GM23248 (cell line): Measurements from ENCODE around the gene OR1I1.

ENCODE experiments used
- EZH2 ChIP-seq: fragments of 200-600 bp; sonication (generic); IDR thresholded peaks from 2 replicates; pipeline ENCODE4 v1.6.1; 2018; ENCODE audit warnings: antibody characterized with exemption, mild to moderate bottlenecking; ENCODE audit not compliant: insufficient read depth, poor library complexity, severe bottlenecking
- EZH2phosphoT487 ChIP-seq: fragments of 200-600 bp; sonication (generic); IDR thresholded peaks from 2 replicates; pipeline ENCODE4 v1.6.1; 2018; ENCODE audit warnings: antibody characterized with exemption, moderate library complexity, mild to moderate bottlenecking, low read depth; ENCODE audit not compliant: insufficient read depth

DNA sequence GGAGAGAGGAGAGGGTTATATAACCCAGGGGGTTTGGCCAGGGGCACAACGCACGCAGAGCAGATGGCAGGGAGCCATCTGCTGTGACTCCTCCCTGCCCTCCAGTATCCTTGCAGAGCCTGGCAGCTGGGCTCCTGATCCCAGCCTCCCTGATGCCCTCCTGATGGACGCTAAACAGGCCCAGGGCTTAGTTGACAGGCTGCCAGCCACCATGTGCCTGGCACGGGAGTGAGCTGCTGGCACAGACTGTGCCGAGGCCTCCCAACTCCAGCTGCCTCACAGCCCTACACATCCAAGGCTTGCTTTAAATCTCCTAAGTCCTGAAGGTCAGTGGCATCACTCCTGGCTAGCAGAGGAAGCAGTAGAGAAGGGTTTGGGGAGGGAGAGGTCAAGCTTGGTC is 41.9 kb downstream of the OR1I1 start:
- no peak for TF ChIP-seq EZH2
- TF ChIP-seq EZH2phosphoT487 = no peak
